Activated CD8-positive, alpha-beta memory T cell treated with anti-CD3 and anti-CD28 coated beads, Interleukin-2, amount 50 U/mL, for 1 hour (primary cell): ENCODE data around the gene ANKRD35.

Source experiments
- DNase-seq: peaks from one replicate; pipeline ENCODE4 v3.0.0-alpha.2; 2020; ENCODE audit errors: extremely low read depth

ANKRD35 gene

DNA sequence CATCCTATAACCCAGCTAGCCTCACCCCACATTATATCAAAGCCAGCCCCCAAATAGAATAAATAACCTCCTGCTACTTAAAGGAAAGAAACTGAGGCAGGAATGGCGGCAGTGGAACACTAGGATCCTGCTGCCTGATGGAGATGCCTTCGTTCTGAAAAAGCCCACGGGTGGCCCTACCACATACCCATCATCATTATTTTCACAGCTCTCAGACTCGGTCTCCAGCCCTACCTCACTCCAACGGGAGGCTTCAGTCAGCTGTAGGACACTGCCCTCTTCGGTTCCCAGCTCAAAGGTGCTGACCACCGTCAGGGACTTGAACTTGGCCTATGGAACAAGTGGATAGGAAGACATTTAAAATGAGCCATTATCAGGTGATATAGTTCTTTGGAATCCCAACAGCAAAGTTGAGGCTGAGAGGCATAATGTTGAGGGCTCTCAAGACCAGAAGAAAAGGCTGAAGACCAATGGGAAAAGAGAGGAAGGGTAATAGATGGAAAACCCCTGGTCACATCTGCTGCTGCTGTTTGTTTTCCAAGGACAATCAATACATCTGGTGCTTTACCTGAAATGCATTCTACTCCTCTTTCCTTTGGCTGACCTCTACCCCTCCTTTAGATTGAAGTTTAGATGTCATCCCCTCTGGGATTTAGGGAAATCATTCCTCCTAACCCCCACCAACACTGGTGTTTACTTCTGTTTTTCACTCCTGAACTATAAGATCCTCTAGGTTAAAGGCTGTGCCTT lies 7.8 kb upstream of the ANKRD35 start:
- DNase-seq = no peak

GRCh38 chr1:145892486-145893087 lies 6.9 kb upstream of the ANKRD35 start:
- DNase-seq = no peak

DNA sequence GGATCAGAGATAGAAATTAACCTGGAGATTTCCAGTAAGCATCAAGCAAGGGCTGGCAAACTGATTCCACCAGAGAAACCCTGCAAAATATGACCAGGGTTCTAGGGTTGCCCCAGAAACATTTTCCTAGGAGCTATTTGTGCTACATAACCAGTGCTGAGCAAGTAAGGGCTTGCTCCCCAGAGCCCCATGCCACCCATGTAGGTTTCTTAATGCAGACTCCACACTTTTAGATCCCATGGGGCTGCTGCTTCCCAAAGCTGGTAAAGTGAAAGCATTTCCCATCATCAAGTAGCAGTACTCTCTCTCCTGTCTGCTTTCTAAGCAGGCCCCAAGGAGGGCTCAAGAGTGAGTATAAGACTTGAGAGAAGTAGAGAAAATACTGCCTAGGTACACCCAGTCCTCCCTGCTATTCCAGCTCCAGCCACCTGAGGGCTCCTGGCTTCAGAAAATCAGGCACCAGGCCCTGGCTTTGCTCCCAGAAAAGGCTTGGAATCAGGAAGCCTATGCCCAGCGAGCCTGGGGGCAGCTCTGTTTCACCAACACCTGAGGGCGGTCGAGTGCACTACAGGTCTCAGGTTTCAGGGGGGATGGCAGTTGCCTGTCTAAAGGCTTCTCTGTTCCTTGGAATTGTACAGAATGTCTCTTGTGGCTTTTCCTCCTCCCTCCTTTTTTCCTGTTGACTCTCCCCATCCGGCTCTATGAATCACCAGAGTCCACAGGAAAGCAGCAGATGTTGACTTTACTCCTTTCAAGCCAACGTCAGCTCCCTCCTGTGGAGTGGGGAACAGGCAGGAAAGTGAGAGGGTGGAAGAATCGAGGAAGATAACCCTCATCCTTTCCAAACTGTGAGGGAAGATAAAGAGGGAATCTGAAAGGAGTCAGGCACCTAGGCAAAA lies 6.2 kb upstream of the ANKRD35 start:
- no peak for DNase-seq

DNA sequence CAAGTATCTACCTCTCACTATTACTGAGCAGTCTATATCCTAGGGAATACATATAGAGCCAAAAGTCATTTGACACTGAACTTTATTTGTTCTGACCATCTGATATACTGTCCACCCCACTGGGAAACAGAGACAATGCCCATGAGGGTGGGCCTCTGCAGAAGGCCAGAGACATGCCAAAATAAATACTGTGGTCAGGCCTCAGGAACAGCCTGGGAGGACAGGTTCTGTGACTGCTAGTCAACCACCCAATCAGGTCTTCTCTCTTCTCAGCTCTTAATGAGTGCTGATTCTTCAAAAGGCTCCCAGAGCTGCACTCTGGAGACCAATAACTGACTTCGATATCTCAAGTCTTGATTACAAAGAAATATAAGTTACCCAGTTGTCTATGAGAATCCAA lies 5.5 kb upstream of the ANKRD35 start:
- DNase-seq = no peak

GRCh38 chr1:145889722-145890121 lies 4.1 kb upstream of the ANKRD35 start:
- no peak for DNase-seq

DNA sequence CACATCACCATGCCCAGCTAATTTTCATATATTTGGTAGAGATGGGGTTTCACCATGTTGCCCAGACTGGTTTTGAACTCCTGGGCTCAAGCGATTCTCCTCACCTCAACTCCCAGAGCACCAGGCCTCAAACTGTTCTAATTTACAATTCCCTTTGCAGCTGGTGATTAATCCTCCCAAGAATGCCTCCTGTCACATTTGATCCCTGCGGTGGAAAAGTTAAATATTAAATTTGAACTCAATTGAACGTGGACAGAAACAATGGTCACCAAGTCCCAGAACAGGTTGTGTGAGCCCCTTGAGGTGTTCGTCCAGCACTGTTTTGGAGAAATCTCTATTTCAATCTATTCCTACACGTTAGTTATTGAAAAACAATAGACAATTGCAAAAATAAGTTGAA lies 2.0 kb upstream of the ANKRD35 start:
- no peak for DNase-seq

DNA sequence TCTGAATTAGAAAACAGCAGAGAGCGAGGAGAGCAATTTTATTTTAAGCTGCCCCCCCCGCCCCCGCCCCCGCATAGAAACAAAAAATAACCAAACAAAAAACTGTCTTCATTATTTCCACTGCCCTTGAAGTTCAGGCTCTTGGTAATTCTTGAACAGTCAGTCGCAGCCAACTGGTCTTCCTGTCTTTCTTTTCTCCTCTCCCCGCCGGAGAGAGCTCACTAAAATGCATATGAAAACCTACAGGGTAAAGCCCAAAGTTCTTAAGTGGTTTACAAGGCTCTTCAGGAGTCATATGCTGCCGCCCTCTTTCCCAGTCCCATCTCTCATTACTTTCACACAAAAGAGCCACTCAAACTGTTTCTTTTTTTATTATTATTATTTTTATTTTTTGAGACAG lies 1.1 kb upstream of the ANKRD35 start:
- no peak for DNase-seq

GRCh38 chr1:145886390-145886789 lies 724 bp upstream of the ANKRD35 start:
- no peak for DNase-seq

DNA sequence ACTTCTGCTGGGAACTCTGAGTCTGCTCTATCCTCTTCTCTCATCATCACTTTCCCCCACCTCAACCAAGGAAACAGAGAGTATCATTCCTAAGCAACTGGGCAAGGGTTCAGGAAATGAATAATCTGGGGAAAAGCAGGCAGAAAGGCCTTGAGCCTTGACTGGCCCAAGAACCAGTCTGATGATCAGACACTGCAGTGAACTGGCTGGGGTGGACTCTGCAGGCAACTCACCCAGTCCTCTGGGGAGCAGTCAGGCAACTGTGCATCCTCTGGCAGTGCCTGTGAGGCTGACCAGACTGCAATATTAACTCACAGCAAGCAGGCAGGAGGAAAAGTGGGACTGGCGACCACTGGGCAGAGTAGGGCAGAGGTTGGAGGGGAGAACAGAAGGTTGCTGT lies 991 bp downstream of the ANKRD35 start:
- DNase-seq = no peak

DNA sequence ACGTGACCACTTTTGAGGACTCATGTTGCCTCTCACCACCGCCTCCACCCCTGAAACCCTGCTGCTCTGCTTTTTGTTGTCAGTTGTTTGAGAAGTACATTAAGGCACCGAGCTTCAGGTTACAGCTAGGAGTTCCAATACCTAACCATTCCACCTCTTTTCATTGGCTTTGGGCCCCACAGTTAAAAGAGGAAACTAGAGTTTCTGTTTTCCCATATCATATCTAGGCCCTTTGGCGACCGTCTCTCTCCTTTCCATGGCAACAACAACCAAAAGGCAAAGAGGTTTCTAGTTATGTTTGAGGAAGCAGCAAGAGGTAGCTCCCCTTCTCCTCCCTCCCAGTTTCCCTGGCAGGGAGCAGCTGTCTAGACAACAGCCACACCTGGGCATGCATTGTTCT lies 5.9 kb downstream of the ANKRD35 start:
- DNase-seq = no peak

DNA sequence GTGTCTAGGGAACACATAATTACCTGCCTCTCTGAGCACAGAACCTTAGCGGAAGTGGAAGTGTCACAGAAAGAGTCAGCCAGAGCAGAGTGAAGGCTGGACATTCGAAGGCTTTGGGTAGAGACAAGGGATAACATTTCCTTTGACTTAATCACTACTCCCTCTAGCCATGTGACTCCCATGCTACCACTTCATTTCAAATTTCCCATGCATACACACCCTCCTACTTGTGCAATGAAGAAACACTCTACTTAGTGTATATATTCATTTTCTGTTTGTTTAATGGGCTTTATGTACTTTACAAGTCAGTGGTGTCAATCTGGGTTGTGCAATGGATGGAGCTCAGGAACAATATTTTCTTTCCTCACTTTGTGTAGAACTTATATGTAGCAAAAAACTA lies 6.9 kb downstream of the ANKRD35 start:
- no peak for DNase-seq

GRCh38 chr1:145877923-145878486 lies 7.7 kb downstream of the ANKRD35 start:
- DNase-seq = no peak

- no peak for DNase-seq
These were observed 11.0 kb downstream of the ANKRD35 start for GRCh38 chr1:145874646-145875045.

DNA sequence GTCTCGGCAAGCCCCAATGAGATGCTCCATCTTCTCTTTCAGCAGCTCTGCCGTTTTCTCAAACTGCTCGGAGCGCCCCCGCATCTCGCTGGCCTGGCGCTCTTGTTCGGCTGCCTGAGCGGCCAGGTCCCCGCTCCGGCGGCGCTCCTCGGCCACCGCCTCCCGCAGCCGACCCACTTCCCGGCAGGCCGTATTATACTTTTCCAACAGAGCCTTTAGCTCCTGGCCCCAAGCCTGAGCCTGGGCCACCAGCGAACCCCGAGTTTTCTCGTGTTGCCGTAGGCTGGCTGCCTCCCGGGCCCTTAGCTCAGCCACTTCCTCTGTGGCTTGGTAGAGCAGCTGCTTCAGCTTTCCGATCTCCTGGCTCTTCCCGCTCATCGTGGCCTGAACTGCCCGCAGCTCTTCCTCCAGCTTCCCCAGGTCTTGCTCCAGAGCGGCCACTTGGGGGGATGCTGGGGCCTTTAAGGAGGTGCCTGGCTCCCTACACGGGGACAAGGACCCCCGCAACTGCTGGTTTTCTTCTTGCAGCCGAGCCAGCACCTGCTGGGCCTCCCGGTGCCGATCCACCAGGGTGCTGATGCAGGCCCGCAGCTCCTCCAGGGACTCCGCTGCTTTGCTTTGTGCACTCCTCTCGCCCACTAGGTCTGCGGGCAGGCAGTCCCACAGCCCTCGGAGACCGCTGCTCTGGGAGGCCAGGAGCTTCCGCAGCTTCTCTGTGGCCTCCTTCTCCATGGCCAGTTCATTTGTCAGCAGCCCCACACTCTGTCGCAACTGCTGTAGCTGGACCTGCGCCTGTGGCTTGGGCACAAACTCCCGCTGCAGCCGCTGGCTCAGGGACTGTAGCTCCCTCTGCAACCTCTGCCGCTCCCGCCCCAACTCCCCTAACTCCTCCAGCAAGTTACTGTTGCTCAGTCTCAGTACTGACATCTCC lies 13.4 kb downstream of the ANKRD35 start:
- DNase-seq = no peak

GRCh38 chr1:145868232-145868631 lies 17.4 kb downstream of the ANKRD35 start:
- no peak for DNase-seq

- DNase-seq = no peak
These were observed 22.2 kb downstream of the ANKRD35 start for GRCh38 chr1:145863282-145864018.

DNA sequence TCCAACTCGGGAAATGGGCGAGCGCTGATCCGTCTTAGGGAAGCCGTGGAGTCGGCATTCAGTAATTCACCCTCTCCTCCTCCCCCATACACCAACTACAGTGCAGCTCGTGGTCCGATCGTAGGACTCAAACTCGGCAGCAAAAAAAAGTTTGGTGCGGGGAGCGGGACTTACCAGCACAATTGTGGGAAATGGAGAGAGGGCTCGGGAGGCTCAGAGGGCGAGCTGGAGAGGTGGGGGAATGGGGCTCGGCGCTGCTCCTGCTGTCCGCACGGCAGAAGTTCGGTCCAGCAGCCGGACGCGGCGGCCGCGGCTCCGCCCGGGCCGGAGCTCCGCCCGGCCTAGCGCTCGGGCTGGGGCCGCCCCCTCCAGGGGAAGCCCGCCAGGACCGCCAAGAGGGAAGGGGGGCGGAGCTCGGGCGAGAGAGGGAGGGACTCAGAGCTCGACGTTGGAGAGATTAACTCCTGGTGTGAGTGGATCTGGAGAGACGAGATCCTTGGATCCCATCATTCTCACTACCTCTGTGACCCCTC lies 26.1 kb downstream of the ANKRD35 start:
- no peak for DNase-seq

- DNase-seq = peak; percentile 59
These were observed 26.7 kb downstream of the ANKRD35 start, which contains the start of gene PIAS3 for GRCh38 chr1:145858901-145859490. Gene PIAS3, minus strand, starts transcription at chr1:145859081. Its CDS starts 91 bp downstream, at chr1:145858990.

- no peak for DNase-seq
These were observed 27.3 kb downstream of the ANKRD35 start for GRCh38 chr1:145858238-145858900.
